Inferior parietal cortex (tissue), 1 donor: ENCODE data around the gene GALNT16.

Experiments used
- DNase-seq: peaks from one replicate; pipeline ENCODE4 v3.0.0-alpha.2; 2016; ENCODE audit errors: extremely low spot score

GALNT16 gene

GRCh38 chr14:69335371-69335771 lies 75.4 kb downstream of the GALNT16 start:
- DNase-seq: no peak

- no peak for DNase-seq
These were observed 78.0 kb downstream of the GALNT16 start for GRCh38 chr14:69337984-69338383.

- no peak for DNase-seq
These were observed 79.5 kb downstream of the GALNT16 start for GRCh38 chr14:69339426-69339825.

- no peak for DNase-seq
These were observed 83.1 kb downstream of the GALNT16 start for GRCh38 chr14:69342928-69343525.

GRCh38 chr14:69344171-69344570 lies 84.2 kb downstream of the GALNT16 start:
- DNase-seq: no peak

GRCh38 chr14:69345402-69345801 lies 85.4 kb downstream of the GALNT16 start:
- no peak for DNase-seq

GRCh38 chr14:69346710-69347109 lies 86.8 kb downstream of the GALNT16 start:
- no peak for DNase-seq

GRCh38 chr14:69349091-69349777 lies 89.3 kb downstream of the GALNT16 start:
- DNase-seq: no peak

GRCh38 chr14:69350892-69351291 lies 90.9 kb downstream of the GALNT16 start:
- no peak for DNase-seq

GRCh38 chr14:69351385-69351784 lies 91.4 kb downstream of the GALNT16 start:
- DNase-seq: no peak

GRCh38 chr14:69351911-69352310 lies 92.0 kb downstream of the GALNT16 start:
- no peak for DNase-seq

GRCh38 chr14:69353168-69353567 lies 93.2 kb downstream of the GALNT16 start:
- no peak for DNase-seq

- DNase-seq: peak; percentile 32
These were observed 94.6 kb downstream of the GALNT16 start for GRCh38 chr14:69354383-69355153.

GRCh38 chr14:69355154-69355597 lies 95.2 kb downstream of the GALNT16 start:
- no peak for DNase-seq

- peak; percentile 3 for DNase-seq
These were observed 95.8 kb downstream of the GALNT16 start for GRCh38 chr14:69355607-69356281.

GRCh38 chr14:69356903-69357543 lies 97.1 kb downstream of the GALNT16 start:
- no peak for DNase-seq

GRCh38 chr14:69357544-69358200 lies 97.7 kb downstream of the GALNT16 start:
- no peak for DNase-seq

- DNase-seq: no peak
These were observed 98.4 kb downstream of the GALNT16 start for GRCh38 chr14:69358233-69358963.

GRCh38 chr14:69358966-69359365 lies 99.0 kb downstream of the GALNT16 start:
- DNase-seq: peak; percentile 24

- DNase-seq: no peak
These were observed 100.6 kb downstream of the GALNT16 start for GRCh38 chr14:69360438-69361108.
